ENCODE measurements around the gene ABHD14A.

Gene ABHD14A

DNA sequence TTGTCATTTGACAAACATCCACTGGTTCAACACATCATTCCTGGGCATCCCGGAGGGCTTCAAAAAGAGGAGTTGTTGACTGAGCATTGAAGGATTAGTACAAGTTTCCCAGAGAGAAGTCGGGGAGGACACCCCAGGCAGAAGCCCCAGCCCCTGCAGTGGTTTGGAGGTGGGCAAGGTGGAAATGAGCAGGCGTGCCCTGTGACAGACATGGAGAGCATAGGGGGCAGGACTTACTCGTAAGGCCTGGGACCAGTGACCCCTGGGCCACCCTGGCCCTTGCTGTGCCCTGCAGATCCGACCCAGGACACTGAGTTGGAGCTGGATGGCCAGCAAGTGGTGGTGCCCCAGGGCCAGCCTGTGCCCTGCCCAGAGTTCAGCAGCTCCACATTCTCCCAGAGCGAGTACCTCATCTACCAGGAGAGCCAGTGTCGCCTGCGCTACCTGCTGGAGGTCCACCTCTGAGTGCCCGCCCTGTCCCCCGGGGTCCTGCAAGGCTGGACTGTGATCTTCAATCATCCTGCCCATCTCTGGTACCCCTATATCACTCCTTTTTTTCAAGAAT, 26.8 kb upstream of the ABHD14A start:
- H3K4me3 ChIP-seq (ENCODE audit: insufficient read depth, low read length, poor library complexity, severe bottlenecking): no peak overlapping the region
- no peak overlapping the region for H2AFZ ChIP-seq (ENCODE audit: low read depth, low read length, severe bottlenecking)
- TF ChIP-seq, protein P1, sequence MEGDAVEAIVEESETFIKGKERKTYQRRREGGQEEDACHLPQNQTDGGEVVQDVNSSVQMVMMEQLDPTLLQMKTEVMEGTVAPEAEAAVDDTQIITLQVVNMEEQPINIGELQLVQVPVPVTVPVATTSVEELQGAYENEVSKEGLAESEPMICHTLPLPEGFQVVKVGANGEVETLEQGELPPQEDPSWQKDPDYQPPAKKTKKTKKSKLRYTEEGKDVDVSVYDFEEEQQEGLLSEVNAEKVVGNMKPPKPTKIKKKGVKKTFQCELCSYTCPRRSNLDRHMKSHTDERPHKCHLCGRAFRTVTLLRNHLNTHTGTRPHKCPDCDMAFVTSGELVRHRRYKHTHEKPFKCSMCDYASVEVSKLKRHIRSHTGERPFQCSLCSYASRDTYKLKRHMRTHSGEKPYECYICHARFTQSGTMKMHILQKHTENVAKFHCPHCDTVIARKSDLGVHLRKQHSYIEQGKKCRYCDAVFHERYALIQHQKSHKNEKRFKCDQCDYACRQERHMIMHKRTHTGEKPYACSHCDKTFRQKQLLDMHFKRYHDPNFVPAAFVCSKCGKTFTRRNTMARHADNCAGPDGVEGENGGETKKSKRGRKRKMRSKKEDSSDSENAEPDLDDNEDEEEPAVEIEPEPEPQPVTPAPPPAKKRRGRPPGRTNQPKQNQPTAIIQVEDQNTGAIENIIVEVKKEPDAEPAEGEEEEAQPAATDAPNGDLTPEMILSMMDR (IDR thresholded peaks at IDR 0.05; ENCODE audit: insufficient read depth, low read length, poor library complexity, severe bottlenecking): no peak
- no peak for TF ChIP-seq EZH2phosphoT487 (conservative IDR thresholded peaks at IDR 0.05; ENCODE audit: low read length)
- H3K9me2 ChIP-seq (replicated peaks; ENCODE audit: insufficient read depth, low read length): no peaks in the 10 kb centered on the region
- no peak overlapping the region for H3K9ac ChIP-seq (ENCODE audit: low read length)
- no peaks in the 10 kb centered on the region for H3K27me3 ChIP-seq (ENCODE audit: low read length)
- H3K4me2 ChIP-seq (ENCODE audit: low read depth, low read length, poor library complexity, severe bottlenecking): no peak overlapping the region
- no peak overlapping the region for H3K27ac ChIP-seq (ENCODE audit: low read depth, low read length)
- no peaks in the 10 kb centered on the region for H3F3A ChIP-seq (ENCODE audit: insufficient read depth)
- no peaks in the 10 kb centered on the region for H4K20me1 ChIP-seq (ENCODE audit: low read depth, low read length)
- H3K36me3 ChIP-seq (ENCODE audit: low read length): no peaks in the 10 kb centered on the region
- H3K9me3 ChIP-seq (ENCODE audit: insufficient read depth, low read length): no peaks in the 10 kb centered on the region
- no peaks in the 10 kb centered on the region for H3K79me2 ChIP-seq (ENCODE audit: insufficient read depth, low read length)

- no peak overlapping the region for H3K27ac ChIP-seq (ENCODE audit: low read depth, low read length)
- no peak overlapping the region for H3K9ac ChIP-seq (ENCODE audit: low read length)
- no peaks in the 10 kb centered on the region for H3K9me3 ChIP-seq (ENCODE audit: insufficient read depth, low read length)
- no peaks in the 10 kb centered on the region for H3F3A ChIP-seq (ENCODE audit: insufficient read depth)
- no peaks in the 10 kb centered on the region for H4K20me1 ChIP-seq (ENCODE audit: low read depth, low read length)
- no peak overlapping the region for H3K4me3 ChIP-seq (ENCODE audit: insufficient read depth, low read length, poor library complexity, severe bottlenecking)
- no peaks in the 10 kb centered on the region for H3K27me3 ChIP-seq (ENCODE audit: low read length)
- no peaks in the 10 kb centered on the region for H3K79me2 ChIP-seq (ENCODE audit: insufficient read depth, low read length)
- H3K36me3 ChIP-seq (ENCODE audit: low read length): no peaks in the 10 kb centered on the region
- no peak overlapping the region for H2AFZ ChIP-seq (ENCODE audit: low read depth, low read length, severe bottlenecking)
- no peaks in the 10 kb centered on the region for H3K9me2 ChIP-seq (replicated peaks; ENCODE audit: insufficient read depth, low read length)
- no peak for TF ChIP-seq EZH2phosphoT487 (conservative IDR thresholded peaks at IDR 0.05; ENCODE audit: low read length)
- TF ChIP-seq, protein P1 (IDR thresholded peaks at IDR 0.05; ENCODE audit: insufficient read depth, low read length, poor library complexity, severe bottlenecking): no peak
- no peak overlapping the region for H3K4me2 ChIP-seq (ENCODE audit: low read depth, low read length, poor library complexity, severe bottlenecking)
These were observed 25.7 kb upstream of the ABHD14A start for GRCh38 chr3:51949121-51949520.

GRCh38 chr3:51950899-51951298, 24.0 kb upstream of the ABHD14A start:
- TF ChIP-seq EZH2phosphoT487 (conservative IDR thresholded peaks at IDR 0.05; ENCODE audit: low read length): no peak
- TF ChIP-seq, protein P1 (IDR thresholded peaks at IDR 0.05; ENCODE audit: insufficient read depth, low read length, poor library complexity, severe bottlenecking): no peak
- H3K27ac ChIP-seq (ENCODE audit: low read depth, low read length): no peak overlapping the region

More at GRCh38 chr3:51950899-51951298, 24.0 kb upstream of the ABHD14A start:
- H3K4me2 ChIP-seq (ENCODE audit: low read depth, low read length, poor library complexity, severe bottlenecking): no peak overlapping the region
- no peaks in the 10 kb centered on the region for H3K27me3 ChIP-seq (ENCODE audit: low read length)
- no peak overlapping the region for H3K9ac ChIP-seq (ENCODE audit: low read length)
- no peaks in the 10 kb centered on the region for H4K20me1 ChIP-seq (ENCODE audit: low read depth, low read length)
- no peak overlapping the region for H2AFZ ChIP-seq (ENCODE audit: low read depth, low read length, severe bottlenecking)
- H3K9me2 ChIP-seq (replicated peaks; ENCODE audit: insufficient read depth, low read length): no peaks in the 10 kb centered on the region
- H3F3A ChIP-seq (ENCODE audit: insufficient read depth): no peaks in the 10 kb centered on the region
- no peaks in the 10 kb centered on the region for H3K9me3 ChIP-seq (ENCODE audit: insufficient read depth, low read length)
- H3K36me3 ChIP-seq (ENCODE audit: low read length): no peaks in the 10 kb centered on the region
- no peak overlapping the region for H3K4me3 ChIP-seq (ENCODE audit: insufficient read depth, low read length, poor library complexity, severe bottlenecking)
- no peaks in the 10 kb centered on the region for H3K79me2 ChIP-seq (ENCODE audit: insufficient read depth, low read length)

Data from SU-DHL-6 (cell line).